Upper lobe of right lung (tissue), 1 donor: ENCODE measurements around the gene NPHP4. TPM values are rescaled to one million over a fixed set of nuclear protein-coding genes. Genes with fewer than 3 reads are reported as not detected.

ENCODE experiments used
- ATAC-seq: fragments of 200-7000 bp; cut with Tn5 transposase; one replicate; pipeline ENCODE4 v1.9.1; 2020; ENCODE audit warnings: mild to moderate bottlenecking, moderate library complexity
- DNase-seq: peaks from one replicate; pipeline ENCODE4 v3.0.0-alpha.2; 2020
- H3K27ac ChIP-seq: fragments of 200-600 bp; one replicate; pipeline ENCODE4 v1.8.0; 2022
- H3K27me3 ChIP-seq: fragments of 200-600 bp; one replicate; pipeline ENCODE4 v1.8.0; 2022; ENCODE audit warnings: mild to moderate bottlenecking
- H3K36me3 ChIP-seq: fragments of 200-600 bp; one replicate; pipeline ENCODE4 v1.8.0; 2022
- H3K4me1 ChIP-seq: fragments of 200-600 bp; one replicate; pipeline ENCODE4 v1.8.0; 2022
- H3K4me3 ChIP-seq: fragments of 200-600 bp; one replicate; pipeline ENCODE4 v1.8.0; 2022; ENCODE audit warnings: mild to moderate bottlenecking
- H3K9me3 ChIP-seq: fragments of 200-600 bp; one replicate; pipeline ENCODE4 v1.8.0; 2022
- CTCF ChIP-seq: fragments of 200-600 bp; IDR thresholded peaks from one replicate; pipeline ENCODE4 v1.8.0; 2022; ENCODE audit warnings: antibody characterized with exemption
- intact Hi-C: fragments of 100-400 bp; cut with DNase I; formaldehyde crosslinking; loops from one replicate; pipeline ENCODE4 v1.11.0; 2022
- total RNA-seq: library from RNA; stranded (reverse); fragmentation: NEBNext Ultra II Directional; extraction: Animal tissue kit (Norgen Biotek cat#: 25700); gene quantifications from one replicate; pipeline ENCODE4 v1.2.1, GENCODE V29; 2021
- donor health status: DM: no; HTN: yes; CAD: no; lungs with severe emphysema.

Gene NPHP4
- total RNA-seq, 1 donor from 2014 or later = 14.6 TPM

GRCh38 chr1:5968161-5968736 lies 24.0 kb downstream of the NPHP4 start:
- Histone ChIP-seq H3K4me1 (no peaks in the 10 kb centered on the region), H3K27me3 (no peaks in the 10 kb centered on the region), H3K27ac (no peak overlapping the region), H3K4me3 (no peak overlapping the region), H3K9me3 (no peaks in the 10 kb centered on the region), H3K36me3 (peaks cover 5% of the 10 kb centered on the region)
- DNase-seq = peak; percentile 29
- no peak for TF ChIP-seq CTCF
- no peak for ATAC-seq
- intact Hi-C loops = no loop called here

- DNase-seq (peak; percentile 60), ATAC-seq (peak; percentile 54)
- Histone ChIP-seq H3K4me1 (no peaks in the 10 kb centered on the region), H3K4me3 (no peak overlapping the region), H3K36me3 (peaks cover 5% of the 10 kb centered on the region), H3K27me3 (no peaks in the 10 kb centered on the region), H3K9me3 (no peaks in the 10 kb centered on the region), H3K27ac (no peak overlapping the region)
- intact Hi-C loops = no loop called here
- TF ChIP-seq CTCF = no peak
Observed at GRCh38 chr1:5967351-5968160, 24.7 kb downstream of the NPHP4 start.

GRCh38 chr1:5966543-5967205 lies 25.6 kb downstream of the NPHP4 start:
- DNase-seq (peak; percentile 53), ATAC-seq (peak; percentile 22)
- Histone ChIP-seq H3K36me3 (peaks cover 5% of the 10 kb centered on the region), H3K4me1 (no peaks in the 10 kb centered on the region), H3K4me3 (no peak overlapping the region), H3K27me3 (no peaks in the 10 kb centered on the region), H3K9me3 (no peaks in the 10 kb centered on the region), H3K27ac (no peak overlapping the region)
- intact Hi-C loops = no loop called here
- TF ChIP-seq CTCF = no peak

GRCh38 chr1:5965586-5966131 lies 26.6 kb downstream of the NPHP4 start:
- peak; percentile 42 for DNase-seq
- Histone ChIP-seq H3K4me3 (no peak overlapping the region), H3K36me3 (peaks cover 13% of the 10 kb centered on the region), H3K9me3 (no peaks in the 10 kb centered on the region), H3K4me1 (no peaks in the 10 kb centered on the region), H3K27ac (no peak overlapping the region), H3K27me3 (no peaks in the 10 kb centered on the region)
- intact Hi-C loops = no loop called here
- no peak for ATAC-seq
- no peak for TF ChIP-seq CTCF

GRCh38 chr1:5962265-5963105 lies 29.7 kb downstream of the NPHP4 start:
- DNase-seq = peak; percentile 49
- Histone ChIP-seq H3K4me3 (no peak overlapping the region), H3K9me3 (no peaks in the 10 kb centered on the region), H3K27me3 (no peaks in the 10 kb centered on the region), H3K27ac (no peak overlapping the region), H3K4me1 (no peaks in the 10 kb centered on the region), H3K36me3 (peaks cover 22% of the 10 kb centered on the region)
- no peak for TF ChIP-seq CTCF
- ATAC-seq = no peak
- intact Hi-C loops = no loop called here
